Fibroblast of mammary gland (primary cell): ENCODE results near the gene TBC1D10B.

ENCODE experiments used
- DNase-seq: peaks from one replicate; pipeline ENCODE4 v3.0.0-alpha.2; 2010; ENCODE audit warnings: low read depth
- H3K4me3 ChIP-seq: 2 replicates; pipeline ENCODE4 v1.5.1; 2011; ENCODE audit warnings: low read depth, mild to moderate bottlenecking, low read length, moderate library complexity; ENCODE audit not compliant: control insufficient read depth
- TF ChIP-seq, protein P1 (sequence below): conservative IDR thresholded peaks from 2 replicates; pipeline ENCODE4 v1.5.1; 2011; ENCODE audit warnings: low read depth, low read length, inconsistent platforms; ENCODE audit not compliant: control insufficient read depth, insufficient read depth

TBC1D10B gene

DNA sequence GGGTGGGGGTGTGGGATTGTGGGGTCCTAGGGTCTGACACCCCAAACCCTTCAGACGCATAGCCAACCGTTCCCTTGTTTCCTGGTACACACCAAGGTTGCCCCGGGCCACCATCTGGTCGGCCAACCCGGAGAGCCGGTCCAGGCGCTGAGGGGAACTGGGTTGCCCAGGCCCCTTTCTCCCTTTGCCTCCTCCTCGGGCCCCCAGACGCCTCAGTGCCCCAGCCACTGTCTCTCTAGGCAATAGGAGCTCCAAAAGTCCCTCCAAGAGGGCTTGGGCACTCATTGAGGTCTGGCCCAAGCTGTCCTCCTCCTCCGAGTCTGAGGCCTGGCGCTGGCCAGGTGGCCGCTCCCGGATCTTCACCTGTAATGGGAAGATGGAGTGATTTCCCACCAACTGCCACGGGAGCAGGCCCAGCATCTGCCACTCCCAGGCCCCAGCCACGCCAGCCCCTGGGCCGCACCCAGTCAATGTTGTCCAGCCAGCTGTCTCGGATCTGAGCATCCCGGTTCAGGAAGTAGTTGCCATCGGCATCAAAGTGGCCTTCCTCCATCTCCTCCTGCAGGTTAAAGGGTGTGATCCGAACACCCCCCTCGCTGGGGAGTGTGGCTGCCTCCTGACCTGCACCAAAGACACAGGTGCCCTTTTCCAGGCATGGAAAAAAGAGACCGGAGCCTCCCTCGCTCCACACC lies 16.7 kb downstream of the TBC1D10B start:
- no peak for DNase-seq
- TF ChIP-seq, protein P1, sequence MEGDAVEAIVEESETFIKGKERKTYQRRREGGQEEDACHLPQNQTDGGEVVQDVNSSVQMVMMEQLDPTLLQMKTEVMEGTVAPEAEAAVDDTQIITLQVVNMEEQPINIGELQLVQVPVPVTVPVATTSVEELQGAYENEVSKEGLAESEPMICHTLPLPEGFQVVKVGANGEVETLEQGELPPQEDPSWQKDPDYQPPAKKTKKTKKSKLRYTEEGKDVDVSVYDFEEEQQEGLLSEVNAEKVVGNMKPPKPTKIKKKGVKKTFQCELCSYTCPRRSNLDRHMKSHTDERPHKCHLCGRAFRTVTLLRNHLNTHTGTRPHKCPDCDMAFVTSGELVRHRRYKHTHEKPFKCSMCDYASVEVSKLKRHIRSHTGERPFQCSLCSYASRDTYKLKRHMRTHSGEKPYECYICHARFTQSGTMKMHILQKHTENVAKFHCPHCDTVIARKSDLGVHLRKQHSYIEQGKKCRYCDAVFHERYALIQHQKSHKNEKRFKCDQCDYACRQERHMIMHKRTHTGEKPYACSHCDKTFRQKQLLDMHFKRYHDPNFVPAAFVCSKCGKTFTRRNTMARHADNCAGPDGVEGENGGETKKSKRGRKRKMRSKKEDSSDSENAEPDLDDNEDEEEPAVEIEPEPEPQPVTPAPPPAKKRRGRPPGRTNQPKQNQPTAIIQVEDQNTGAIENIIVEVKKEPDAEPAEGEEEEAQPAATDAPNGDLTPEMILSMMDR = no peak
- H3K4me3 ChIP-seq = peak overlapping the region; percentile 94

DNA sequence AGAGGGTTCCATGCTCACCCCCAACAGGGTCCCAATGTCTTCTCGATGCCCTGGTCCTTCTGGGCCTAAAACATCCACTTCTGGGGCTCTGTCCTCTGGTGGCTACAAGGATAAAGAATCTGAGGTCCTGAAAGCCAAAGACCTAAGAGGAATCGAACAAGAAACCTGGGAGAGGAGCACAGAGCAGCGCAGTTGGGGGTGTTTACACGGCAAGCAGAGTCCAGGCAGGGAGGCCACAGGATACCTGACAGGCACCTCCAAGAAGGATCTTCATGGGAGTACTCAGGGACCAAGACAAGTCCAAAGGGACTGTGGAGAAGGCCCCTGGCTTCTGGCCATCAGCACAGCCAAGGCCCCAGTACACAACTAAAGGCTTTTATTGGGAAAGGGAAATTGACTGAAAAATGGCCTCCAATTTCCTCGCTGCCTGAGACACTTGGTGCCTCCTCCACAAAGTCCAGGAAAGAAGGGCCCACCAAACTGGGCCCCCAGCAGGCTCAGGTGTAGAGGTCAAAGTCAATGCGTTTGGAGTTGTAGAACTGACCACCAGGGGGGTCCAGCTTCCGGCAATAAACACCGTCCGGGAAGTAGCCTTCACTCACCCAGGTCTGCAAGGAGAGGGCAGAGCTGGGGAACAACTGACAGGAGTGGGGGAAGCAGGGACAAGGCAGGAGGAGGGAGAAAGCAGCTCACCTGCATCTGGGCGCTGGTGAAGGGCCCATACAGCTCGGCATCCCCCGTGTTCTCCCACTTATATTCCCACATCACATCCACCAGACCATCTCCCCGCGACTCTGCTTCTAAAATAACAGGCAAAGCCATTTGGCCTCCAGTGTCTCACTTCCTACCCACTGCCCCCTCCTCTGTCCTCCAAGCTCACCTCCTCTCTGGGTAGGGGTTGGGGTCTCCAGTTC lies 17.5 kb downstream of the TBC1D10B start:
- TF ChIP-seq, protein P1 = peak; percentile 18
- no peak for DNase-seq
- no peak overlapping the region for H3K4me3 ChIP-seq

DNA sequence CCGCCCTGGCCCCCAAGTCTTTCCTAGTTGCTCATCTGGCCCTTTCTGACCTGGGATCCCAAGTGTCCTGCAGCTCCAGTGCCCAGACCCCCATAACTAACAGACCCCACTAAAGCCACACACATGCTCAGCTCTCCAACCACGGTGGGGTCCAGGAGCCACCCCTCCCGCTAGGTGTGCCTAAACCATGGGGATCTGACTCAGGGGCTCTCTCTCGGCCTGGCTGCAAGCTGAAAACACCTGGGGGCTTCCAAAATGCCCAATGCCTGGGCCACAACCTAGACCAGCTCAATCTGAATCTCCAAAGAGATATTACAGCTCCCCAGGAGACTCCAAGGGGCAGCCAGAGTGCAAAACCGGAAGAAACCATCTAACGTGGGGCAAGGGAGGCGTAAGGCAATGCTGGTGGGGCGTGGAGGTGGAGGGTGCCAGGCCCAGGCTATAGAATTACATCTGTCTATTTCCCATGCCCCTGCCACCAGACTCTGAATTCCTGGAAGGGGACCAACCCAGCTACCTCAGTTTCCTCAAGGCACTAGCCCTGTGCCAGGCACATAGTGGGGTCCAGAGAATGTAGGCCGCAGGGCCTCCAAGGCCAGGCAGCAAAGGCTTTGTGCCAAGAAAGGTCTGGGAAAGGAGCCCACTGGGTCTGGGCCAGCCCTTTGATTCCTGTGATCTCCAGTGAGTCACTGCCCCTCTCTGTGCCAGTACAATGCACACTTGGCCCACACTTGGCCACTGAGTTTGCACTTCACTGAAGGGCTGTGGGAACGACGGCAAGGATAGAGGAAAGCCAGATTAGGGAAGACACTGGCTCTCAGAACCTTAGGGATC lies 18.5 kb downstream of the TBC1D10B start:
- H3K4me3 ChIP-seq = no peak overlapping the region
- TF ChIP-seq, protein P1 = no peak
- peak; percentile 97 for DNase-seq

DNA sequence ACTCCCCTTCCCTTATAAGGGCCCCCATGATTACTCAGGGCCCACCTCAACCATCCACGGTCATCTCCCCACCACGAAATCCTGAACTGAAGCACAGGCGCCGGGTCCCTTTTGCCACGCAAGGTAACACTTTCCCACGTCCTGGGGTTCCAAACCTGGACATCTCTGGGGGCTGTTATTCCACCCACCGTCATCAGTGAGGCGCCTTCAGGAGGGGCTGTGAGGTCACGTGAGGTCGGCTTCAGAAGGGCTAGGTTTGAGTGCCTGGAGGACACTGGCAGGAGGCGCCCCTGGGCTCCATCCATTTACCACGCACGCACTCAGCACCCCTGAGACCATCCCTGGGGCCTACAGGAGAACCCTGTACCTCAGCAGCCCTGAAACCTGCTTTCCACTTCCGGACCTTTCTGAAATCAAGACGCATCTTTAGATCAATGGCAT lies 19.3 kb downstream of the TBC1D10B start:
- no peak overlapping the region for H3K4me3 ChIP-seq
- DNase-seq = no peak
- TF ChIP-seq, protein P1 = no peak

DNA sequence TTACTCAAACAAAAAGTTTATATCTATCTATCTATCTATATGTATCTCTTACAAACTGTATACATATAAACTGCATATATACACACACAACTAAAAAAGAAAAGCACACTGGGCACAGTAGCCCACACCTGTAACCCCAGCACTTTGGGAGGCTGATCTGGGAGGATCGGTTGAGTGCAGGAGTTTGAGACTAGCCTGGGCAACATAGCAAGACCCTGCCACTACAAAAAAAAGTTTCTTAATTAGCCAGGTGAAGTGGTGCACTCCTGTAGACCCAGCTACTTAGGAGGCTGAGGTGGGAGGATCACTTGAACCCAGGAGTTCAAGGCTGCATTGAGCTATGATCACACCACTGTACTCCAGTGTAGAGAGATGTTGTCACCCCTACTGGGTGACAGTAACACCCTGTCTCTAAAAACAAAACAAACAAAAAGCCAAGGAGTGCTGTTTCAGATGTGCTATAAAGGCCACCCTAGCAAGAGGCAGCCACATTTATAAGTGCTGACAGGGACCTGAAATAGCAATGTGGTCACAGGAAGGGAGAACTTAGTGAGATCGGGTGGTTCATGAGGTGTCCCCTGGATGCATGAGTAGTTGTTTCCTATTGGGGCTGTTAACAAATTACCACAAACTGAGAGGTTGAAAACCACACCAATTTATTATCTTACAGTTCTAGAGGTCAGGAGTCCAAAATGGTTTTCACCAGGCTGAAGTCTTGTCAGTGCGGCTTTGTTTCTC lies 20.0 kb downstream of the TBC1D10B start:
- TF ChIP-seq, protein P1 = no peak
- H3K4me3 ChIP-seq = no peak overlapping the region
- DNase-seq = peak; percentile 24

DNA sequence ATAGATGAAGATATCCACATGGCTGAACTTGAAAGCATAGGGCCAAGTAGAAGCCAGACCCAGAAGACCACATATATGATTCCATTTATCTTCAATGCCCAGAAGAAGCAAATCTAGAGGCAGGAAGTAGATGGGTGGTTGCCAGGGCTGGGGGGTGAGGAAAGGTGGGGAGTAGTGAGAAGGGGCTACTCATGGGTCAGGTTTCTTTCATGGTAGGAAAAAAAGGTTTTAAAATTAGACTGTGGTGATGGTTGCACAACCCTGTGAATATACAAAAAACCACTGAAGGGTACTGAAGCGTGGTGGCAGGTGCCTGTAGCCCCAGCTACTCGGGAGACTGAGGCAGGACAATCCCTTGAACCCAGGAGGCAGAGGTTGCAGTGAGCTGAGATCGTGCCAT lies 20.6 kb downstream of the TBC1D10B start:
- no peak for DNase-seq
- TF ChIP-seq, protein P1 = no peak
- no peak overlapping the region for H3K4me3 ChIP-seq
